BJ (cell line): ENCODE measurements around the gene CAPN9. TPM values are rescaled to one million over a fixed set of nuclear protein-coding genes. Genes with fewer than 3 reads are reported as not detected.

ENCODE experiments used
- CTCF ChIA-PET: fragments of 350-600 bp; formaldehyde crosslinking; extraction: SDS; loops from one replicate; lab custom pipeline; 2021; ENCODE audit warnings: antibody characterized with exemption, inconsistent platforms; lab: Yijun Ruan, JAX
- POLR2A ChIA-PET: fragments of 300-600 bp; sonication (Branson Sonifier 250); formaldehyde crosslinking; extraction: SDS; loops from one replicate; lab custom pipeline; 2021; ENCODE audit warnings: antibody characterized with exemption; lab: Charles Lee
- DNase-seq: peaks from one replicate; pipeline ENCODE4 v3.0.0-alpha.2; 2011; ENCODE audit warnings: low read depth
- H3K27me3 ChIP-seq: 2 replicates; pipeline ENCODE4 v1.6.0; 2011; ENCODE audit warnings: low read length; ENCODE audit not compliant: control insufficient read depth, insufficient read depth
- H3K36me3 ChIP-seq: 2 replicates; pipeline ENCODE4 v1.5.1; 2011; ENCODE audit warnings: low read length; ENCODE audit not compliant: control insufficient read depth, insufficient read depth
- H3K4me3 ChIP-seq: 2 replicates; pipeline ENCODE4 v1.5.1; 2011; ENCODE audit warnings: low read depth, mild to moderate bottlenecking, control low read depth, low read length
- CTCF ChIP-seq: IDR thresholded peaks from 2 replicates; pipeline ENCODE4 v1.5.1; 2011; ENCODE audit warnings: low read depth, mild to moderate bottlenecking, control low read depth, inconsistent platforms, low read length, moderate library complexity; ENCODE audit not compliant: insufficient read depth
- polyA plus RNA-seq: library from polyadenylated mRNA; depleted of rRNA; stranded (reverse); fragments of >200 nt; gene quantifications from 2 replicates; pipeline ENCODE4 v1.2.3, GENCODE V29; 2011

Gene CAPN9
- polyA plus RNA-seq, 1 experiment, result not detected

- no peak for TF ChIP-seq CTCF
- Histone ChIP-seq H3K4me3 (no peak overlapping the region), H3K27me3 (0 out of 2 replicates have a peak, but pooled peaks cover 1% of the 10 kb centered on the region), H3K36me3 (no peaks in the 10 kb centered on the region)
- no peak for DNase-seq
- ChIA-PET CTCF (interaction anchor here (1.5 kb wide), 1 partner anchor 8 kb away, joined by 6 read pairs; no protein-coding TSS in a partner anchor), POLR2A (interaction anchor here (0.6 kb wide), 1 partner anchor 1096 kb away, joined by 3 read pairs; no protein-coding TSS in a partner anchor)
These were observed 42.8 kb downstream of the CAPN9 start for GRCh38 chr1:230790026-230790425.

GRCh38 chr1:230791986-230792564 lies 44.9 kb downstream of the CAPN9 start:
- POLR2A ChIA-PET, result no interaction called here
- TF ChIP-seq CTCF, result no peak
- CTCF ChIA-PET, result interaction anchor here (0.8 to 1.5 kb wide), 4 partner anchors 11 to 415 kb away, joined by 3 read pairs; no protein-coding TSS in a partner anchor
- Histone ChIP-seq H3K36me3 (no peaks in the 10 kb centered on the region), H3K27me3 (0 out of 2 replicates have a peak, but pooled peaks cover under 1% of the 10 kb centered on the region), H3K4me3 (no peak overlapping the region)
- no peak for DNase-seq

- 0 out of 2 replicates have a peak, but pooled peaks have one; percentile 1 for TF ChIP-seq CTCF
- Histone ChIP-seq H3K4me3 (no peak overlapping the region), H3K36me3 (no peaks in the 10 kb centered on the region), H3K27me3 (no peaks in the 10 kb centered on the region)
- CTCF ChIA-PET, result interaction anchor here (0.8 to 1.5 kb wide), 4 partner anchors 12 to 414 kb away, joined by 3 read pairs; no protein-coding TSS in a partner anchor
- POLR2A ChIA-PET, result no interaction called here
- DNase-seq, result no peak
These were observed 45.7 kb downstream of the CAPN9 start for GRCh38 chr1:230792691-230793462.

- ChIA-PET POLR2A (no interaction called here), CTCF (no interaction called here)
- TF ChIP-seq CTCF, result no peak
- Histone ChIP-seq H3K27me3 (no peaks in the 10 kb centered on the region), H3K36me3 (no peaks in the 10 kb centered on the region), H3K4me3 (no peak overlapping the region)
- DNase-seq, result no peak
These were observed 46.2 kb downstream of the CAPN9 start for GRCh38 chr1:230793463-230793745.

GRCh38 chr1:230794431-230794830 lies 47.2 kb downstream of the CAPN9 start:
- ChIA-PET CTCF (interaction anchor here (0.6 to 9.0 kb wide), 3 partner anchors 65 to 124 kb away, joined by 3 to 157 read pairs (median 3); no protein-coding TSS in a partner anchor), POLR2A (no interaction called here)

More at GRCh38 chr1:230794431-230794830, 47.2 kb downstream of the CAPN9 start:
- Histone ChIP-seq H3K36me3 (no peaks in the 10 kb centered on the region; the same call in 1 of the 2 replicates), H3K4me3 (no peak overlapping the region), H3K27me3 (no peaks in the 10 kb centered on the region)
- TF ChIP-seq CTCF, result no peak
- DNase-seq, result no peak
